GM19324 (cell line): ENCODE data around the gene PLEKHA6.

ENCODE experiments used
- ATAC-seq: cut with Tn5 transposase; IDR thresholded peaks from one replicate; pipeline ENCODE4 v1.9.1; 2021; ENCODE audit warnings: mild to moderate bottlenecking, moderate library complexity; ENCODE audit not compliant: unreplicated experiment, low FRiP score

The PLEKHA6 gene

GRCh38 chr1:204382714-204383083 lies 23.0 kb upstream of the PLEKHA6 start:
- no peak for ATAC-seq

DNA sequence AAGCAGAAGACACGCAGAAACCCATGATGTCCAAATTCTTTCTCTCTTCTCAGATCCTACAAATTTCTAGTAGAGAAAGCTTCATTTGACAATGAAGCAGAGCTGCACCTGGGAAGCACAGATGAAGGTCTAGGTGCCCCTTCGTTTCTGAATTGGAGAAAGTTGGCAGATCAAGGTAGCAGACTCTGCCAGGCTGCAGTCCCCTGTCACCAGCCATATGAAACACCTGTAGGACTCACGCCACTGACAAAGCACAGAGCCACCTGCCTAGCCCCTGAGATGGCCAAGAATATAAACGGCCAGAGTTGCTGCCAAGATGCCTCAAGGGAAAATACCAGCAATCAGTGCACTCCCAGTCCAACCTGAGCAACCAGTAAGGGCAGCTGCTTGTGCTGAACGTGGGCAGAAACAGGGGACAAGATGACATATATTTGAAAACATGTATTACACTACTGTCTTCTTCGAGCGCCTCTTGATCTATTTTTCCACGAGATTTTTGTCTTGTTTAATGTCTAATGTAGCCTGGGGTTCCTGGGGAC lies 20.6 kb upstream of the PLEKHA6 start:
- ATAC-seq, result no peak

DNA sequence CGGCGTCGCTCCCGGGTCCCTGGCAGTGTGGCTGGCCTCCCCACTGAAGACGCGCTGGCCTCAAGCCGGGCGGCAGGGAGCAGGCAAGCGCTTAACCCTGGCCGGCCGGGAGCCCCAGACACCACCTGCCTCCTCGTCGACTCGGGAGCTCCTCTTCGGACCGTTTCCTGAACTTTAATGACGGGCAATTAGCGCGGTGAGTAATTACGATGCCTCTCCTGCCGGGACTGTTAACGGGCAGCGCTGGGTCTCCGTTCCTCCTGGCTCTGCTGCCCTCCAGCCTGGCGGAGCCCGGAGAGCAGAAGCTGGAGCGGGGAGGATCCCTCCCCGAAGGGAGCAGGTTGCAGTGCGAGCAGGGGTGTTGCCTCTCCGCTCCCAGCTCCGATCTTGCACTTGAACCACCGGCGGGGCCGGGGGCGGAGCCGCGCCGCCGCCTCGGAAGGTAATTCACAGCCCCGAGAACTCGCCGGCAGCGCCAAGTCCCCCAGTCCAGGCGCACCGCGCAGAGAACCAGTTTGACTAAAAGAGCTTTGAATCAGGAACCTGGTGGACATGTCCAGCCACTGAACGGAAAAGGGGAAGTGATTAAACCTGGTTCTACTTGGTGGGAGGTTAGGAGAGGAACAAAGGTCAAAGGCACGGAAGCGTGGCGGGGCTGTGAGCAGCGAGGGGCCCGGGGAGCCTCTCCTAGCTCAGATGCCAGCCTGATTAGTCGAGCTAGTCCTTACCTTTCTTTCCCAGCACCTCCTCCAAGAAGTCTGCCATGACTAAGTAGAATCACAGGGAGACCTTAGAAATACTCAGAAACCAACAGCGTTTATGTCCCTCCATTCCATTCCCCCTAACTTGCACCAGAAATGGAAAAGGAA lies 18.3 kb upstream of the PLEKHA6 start:
- ATAC-seq, result peak; percentile 44

DNA sequence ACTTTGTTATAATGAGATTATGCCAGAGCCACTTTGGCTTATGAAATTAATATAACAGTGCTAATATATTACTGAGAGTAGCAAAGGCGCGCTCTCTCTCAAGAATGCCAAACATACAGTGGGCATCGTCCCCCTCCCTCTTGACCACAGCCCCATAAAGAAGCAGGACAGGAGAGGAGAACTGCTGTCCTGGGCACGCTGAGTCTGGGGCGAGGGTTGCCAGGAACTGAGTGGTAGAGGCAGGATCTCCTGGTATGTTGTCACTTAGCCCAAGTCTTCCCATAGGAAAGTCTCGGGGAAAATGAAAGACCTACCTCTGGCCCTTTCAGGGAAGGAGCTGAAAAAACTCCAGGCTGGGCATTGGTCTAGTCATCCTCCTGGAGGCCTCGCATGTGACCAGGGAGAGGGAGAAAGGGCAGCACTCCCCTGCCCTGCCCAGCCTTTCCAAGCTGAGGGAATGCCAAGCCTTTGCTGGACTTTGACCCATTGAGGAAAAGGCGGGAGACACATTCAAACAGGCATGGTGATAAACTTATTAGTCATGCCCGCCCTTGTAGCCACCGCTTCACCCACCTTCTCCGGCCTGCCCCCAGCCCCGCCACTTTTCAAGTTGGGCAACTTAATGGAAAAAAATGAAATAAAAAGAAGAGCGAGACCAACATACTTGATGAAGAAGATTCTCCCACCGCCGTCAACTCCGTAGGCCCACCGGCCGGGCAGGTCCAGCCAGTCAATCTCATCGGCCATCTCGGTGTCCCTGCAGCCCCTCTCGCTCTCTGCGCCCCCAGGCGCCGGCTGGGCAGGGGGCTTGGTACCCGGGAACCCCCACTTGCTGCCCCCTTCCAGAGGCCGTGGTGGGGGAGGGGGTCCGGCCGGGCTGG lies 17.4 kb upstream of the PLEKHA6 start:
- ATAC-seq, result no peak

DNA sequence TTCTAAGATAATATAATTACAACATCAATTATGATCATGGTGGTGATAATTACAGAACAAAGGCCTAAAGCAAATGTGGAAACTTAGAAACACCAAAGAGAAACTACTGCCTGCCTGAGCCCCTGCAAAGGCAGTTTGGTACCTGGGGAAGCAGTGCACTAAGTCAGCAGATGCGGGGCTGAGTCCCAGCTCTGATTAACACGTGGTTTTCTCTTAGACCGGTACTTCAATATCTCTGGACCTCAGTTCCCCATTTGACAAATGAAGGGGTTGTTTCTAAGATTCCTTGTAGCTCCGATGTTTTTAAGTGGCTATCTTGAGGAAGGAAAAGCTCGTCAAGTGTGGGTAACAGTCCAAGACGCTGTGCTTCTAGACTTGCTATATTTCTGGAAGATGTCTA lies 16.7 kb upstream of the PLEKHA6 start:
- no peak for ATAC-seq

DNA sequence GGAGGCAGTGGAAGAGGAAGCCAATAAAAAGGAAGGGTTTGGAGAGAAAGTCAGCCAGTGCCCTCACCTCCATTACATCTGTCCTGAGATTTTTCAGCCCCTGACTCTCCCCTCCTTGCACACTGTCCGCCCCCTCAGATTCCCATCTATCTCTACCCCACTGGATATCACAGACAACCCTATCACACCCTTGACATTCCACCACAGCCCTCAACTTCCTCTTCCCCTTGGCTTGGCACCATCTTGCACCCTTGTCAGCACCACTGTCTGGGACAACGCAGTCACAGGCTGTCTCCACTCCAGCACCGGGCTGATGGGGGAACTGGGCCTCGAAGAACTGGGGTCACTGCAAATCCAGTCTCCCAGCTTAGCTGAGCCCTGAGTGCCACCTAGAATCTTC lies 14.2 kb upstream of the PLEKHA6 start:
- no peak for ATAC-seq

GRCh38 chr1:204370176-204370575 lies 10.4 kb upstream of the PLEKHA6 start:
- ATAC-seq, result no peak

- ATAC-seq, result no peak
Observed at GRCh38 chr1:204368996-204369726, 9.4 kb upstream of the PLEKHA6 start.

DNA sequence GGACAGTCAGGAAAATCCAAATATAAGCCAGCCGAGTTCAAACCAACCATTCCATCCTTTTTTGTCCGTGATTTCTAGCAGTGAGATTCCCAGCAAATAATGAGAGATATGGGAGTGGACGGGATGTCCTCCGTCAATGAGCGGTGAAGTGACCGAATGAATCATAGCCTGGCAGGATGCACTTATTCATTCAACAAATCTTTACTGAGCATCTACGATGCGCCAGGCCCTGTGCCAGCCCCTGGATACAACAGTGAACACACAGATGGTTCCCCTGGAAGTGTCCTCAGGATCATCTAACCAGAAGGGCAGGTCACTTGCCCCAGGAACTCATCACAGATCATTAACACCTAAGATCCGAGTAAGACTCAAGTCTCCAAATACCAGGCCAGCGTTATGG lies 8.2 kb upstream of the PLEKHA6 start:
- ATAC-seq, result no peak

GRCh38 chr1:204367193-204367858 lies 7.6 kb upstream of the PLEKHA6 start:
- no peak for ATAC-seq

DNA sequence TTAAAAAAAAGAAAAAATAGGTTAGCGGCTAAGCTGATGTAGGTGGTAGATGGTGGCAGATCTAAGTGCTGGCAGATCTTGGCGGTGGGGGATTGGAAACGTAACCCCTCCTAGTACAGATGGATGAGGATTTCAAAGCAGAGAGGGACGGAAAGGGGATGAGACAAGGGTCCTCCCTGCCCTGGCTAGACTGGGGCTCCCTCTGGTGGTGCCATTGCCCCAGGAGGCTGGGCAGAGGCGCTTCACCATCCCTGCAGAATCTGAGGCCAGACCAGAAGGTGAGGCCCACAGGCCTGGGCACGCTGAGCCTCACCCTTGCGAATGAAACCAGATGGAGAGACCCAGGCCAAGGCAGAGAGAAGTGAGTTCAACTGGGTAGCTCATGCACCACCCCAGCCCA lies 7.0 kb upstream of the PLEKHA6 start:
- no peak for ATAC-seq

DNA sequence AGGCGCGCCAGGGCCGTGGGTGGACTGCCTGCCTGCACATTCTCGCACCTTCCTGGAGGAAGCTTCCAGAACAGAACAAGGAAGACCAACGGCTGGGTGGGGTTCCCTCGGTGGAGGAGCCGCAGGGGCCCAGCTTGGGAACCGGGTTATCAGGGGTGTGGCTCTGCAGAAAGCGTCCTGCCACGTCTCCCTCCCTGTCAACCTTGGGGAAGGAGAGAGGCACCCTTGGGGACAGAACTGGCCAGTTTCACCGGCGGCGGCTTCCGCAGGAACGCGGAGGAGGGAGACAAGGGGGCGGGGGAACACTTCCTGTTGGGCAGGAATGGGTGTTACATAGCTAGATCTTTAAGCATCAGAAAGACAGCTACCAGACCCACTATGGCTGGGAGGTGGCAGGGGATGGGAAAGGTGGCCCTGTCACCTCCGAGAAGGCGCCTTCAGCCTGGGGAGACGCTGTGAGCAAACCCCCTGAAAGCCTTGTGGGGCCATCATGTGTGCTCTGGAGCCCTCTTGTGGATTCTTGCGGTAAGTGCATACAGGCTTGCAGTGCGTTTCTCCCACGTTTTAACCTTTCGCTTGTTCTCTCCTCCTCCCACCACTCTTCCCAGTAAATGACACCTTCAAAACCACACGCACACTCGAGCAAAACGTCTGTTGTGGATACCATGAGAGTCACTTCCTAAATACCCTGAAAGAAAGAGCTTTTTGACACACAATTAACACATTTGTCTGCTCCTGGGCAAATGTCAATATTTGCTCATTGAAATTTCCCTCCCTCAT lies 3.8 kb upstream of the PLEKHA6 start:
- no peak for ATAC-seq

- ATAC-seq, result no peak
Observed at GRCh38 chr1:204362984-204363334, 3.2 kb upstream of the PLEKHA6 start.

- ATAC-seq, result no peak
Observed at GRCh38 chr1:204361781-204362180, 2.1 kb upstream of the PLEKHA6 start.

GRCh38 chr1:204361341-204361771 lies 1.6 kb upstream of the PLEKHA6 start:
- no peak for ATAC-seq

DNA sequence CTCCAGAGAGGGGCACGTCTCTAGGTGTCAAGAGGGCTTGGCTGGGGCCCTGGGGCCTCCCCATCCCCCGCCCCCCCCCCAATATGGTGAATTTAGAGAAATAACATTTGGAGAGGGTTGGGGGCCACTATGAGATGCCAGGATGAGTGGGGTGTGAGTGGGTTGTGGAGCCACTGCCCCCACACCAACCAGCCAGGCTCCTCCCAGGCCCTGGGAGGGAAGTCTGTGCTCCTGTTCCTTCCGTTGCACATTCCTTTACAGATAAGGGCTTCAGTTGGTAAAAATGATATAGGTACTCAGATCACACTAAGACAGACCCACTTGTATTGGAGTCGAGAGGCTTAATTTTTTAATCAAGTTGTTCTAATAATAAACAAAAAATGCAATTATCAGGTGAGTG lies 585 bp upstream of the PLEKHA6 start:
- ATAC-seq, result no peak

GRCh38 chr1:204359131-204359473 lies 627 bp downstream of the PLEKHA6 start:
- no peak for ATAC-seq

- no peak for ATAC-seq
Observed at GRCh38 chr1:204358605-204359004, 1.1 kb downstream of the PLEKHA6 start.
